Neuronal stem cell (in vitro differentiated cells): ENCODE results near the gene COL6A3.

Source experiments
- DNase-seq: peaks from one replicate; pipeline ENCODE4 v3.0.0-alpha.2; 2013; ENCODE audit warnings: low spot score
- H2AFZ ChIP-seq: one replicate; pipeline ENCODE4 v1.6.1; 2013; ENCODE audit warnings: mild to moderate bottlenecking, low read length, inconsistent platforms
- H2AK5ac ChIP-seq: 2 replicates; pipeline ENCODE4 v1.6.1; 2013; ENCODE audit warnings: low read depth, mild to moderate bottlenecking, inconsistent platforms, low read length, moderate library complexity, mixed read lengths
- H2BK120ac ChIP-seq: 2 replicates; pipeline ENCODE4 v1.6.1; 2013; ENCODE audit warnings: low read depth, mild to moderate bottlenecking, inconsistent platforms, low read length, moderate library complexity, mixed read lengths
- H2BK12ac ChIP-seq: one replicate; pipeline ENCODE4 v1.6.1; 2013; ENCODE audit warnings: low read length, inconsistent platforms
- H2BK15ac ChIP-seq: 2 replicates; pipeline ENCODE4 v1.6.1; 2013; ENCODE audit warnings: mild to moderate bottlenecking, low read length, inconsistent platforms, mixed read lengths
- H2BK5ac ChIP-seq: one replicate; pipeline ENCODE4 v1.6.1; 2013; ENCODE audit warnings: inconsistent platforms, mild to moderate bottlenecking, low read length, moderate library complexity
- H3K14ac ChIP-seq: one replicate; pipeline ENCODE4 v1.6.1; 2013; ENCODE audit warnings: low read length, inconsistent platforms
- H3K18ac ChIP-seq: 2 replicates; pipeline ENCODE4 v1.6.1; 2013; ENCODE audit warnings: low read length, inconsistent platforms
- H3K23ac ChIP-seq: 2 replicates; pipeline ENCODE4 v1.6.1; 2013; ENCODE audit warnings: low read depth, mild to moderate bottlenecking, mixed read lengths, low read length, inconsistent platforms; ENCODE audit not compliant: poor library complexity
- H3K27ac ChIP-seq: replicated peaks from 3 replicates; pipeline ENCODE4 v1.5.1; 2013; ENCODE audit warnings: low read length, inconsistent platforms
- H3K27me3 ChIP-seq, 3 experiments: 2 replicates each; pipeline ENCODE4 v1.6.1; 2013; ENCODE audit warnings: low read length in 3 of 3, mild to moderate bottlenecking in 2 of 3, inconsistent platforms in 1 of 3, low read depth in 1 of 3, mixed read lengths in 1 of 3, moderate library complexity in 1 of 3; ENCODE audit not compliant: control insufficient read depth in 3 of 3, insufficient read depth in 3 of 3
- H3K36me3 ChIP-seq, 2 donors: replicated peaks in 1 of 2; 2 replicates each; pipeline ENCODE4 v1.6.1; 2013; ENCODE audit warnings: low read length in 2 of 2; ENCODE audit not compliant: control insufficient read depth in 2 of 2, insufficient read depth in 2 of 2
- H3K4ac ChIP-seq: 2 replicates; pipeline ENCODE4 v1.6.1; 2013; ENCODE audit warnings: inconsistent platforms, mild to moderate bottlenecking, low read length, moderate library complexity
- H3K4me1 ChIP-seq, 2 donors: 1 replicate in 1 of 2; 2 replicates in 1 of 2; pipeline ENCODE4 v1.6.1; 2013; ENCODE audit warnings: low read length in 2 of 2, low read depth in 1 of 2; ENCODE audit not compliant: control insufficient read depth in 2 of 2, insufficient read depth in 1 of 2
- H3K4me2 ChIP-seq: one replicate; pipeline ENCODE4 v1.6.1; 2013; ENCODE audit warnings: mild to moderate bottlenecking, low read length, inconsistent platforms; ENCODE audit not compliant: insufficient read depth, poor library complexity, severe bottlenecking
- H3K4me3 ChIP-seq, 2 donors: 2 replicates each; pipeline ENCODE4 v1.5.1; 2013; ENCODE audit warnings: low read length in 2 of 2, mild to moderate bottlenecking in 2 of 2, inconsistent platforms in 1 of 2, moderate library complexity in 1 of 2
- H3K79me1 ChIP-seq: one replicate; pipeline ENCODE4 v1.6.1; 2013; ENCODE audit warnings: low read depth, mild to moderate bottlenecking, inconsistent platforms, low read length, moderate library complexity
- H3K9ac ChIP-seq: one replicate; pipeline ENCODE4 v1.6.1; 2013; ENCODE audit warnings: mild to moderate bottlenecking, low read depth, low read length, inconsistent platforms; ENCODE audit not compliant: poor library complexity
- H3K9me3 ChIP-seq, 2 donors: replicated peaks in 1 of 2; 2 replicates each; pipeline versions ENCODE3 to v1.6.1; 2013; ENCODE audit warnings: low read length in 2 of 2, mild to moderate bottlenecking in 2 of 2, inconsistent platforms in 1 of 2, low read depth in 1 of 2, mixed read lengths in 1 of 2, moderate library complexity in 1 of 2; ENCODE audit not compliant: control insufficient read depth in 2 of 2, insufficient read depth in 1 of 2
- H4K8ac ChIP-seq: one replicate; pipeline ENCODE4 v1.6.1; 2013; ENCODE audit warnings: low read depth, mild to moderate bottlenecking, inconsistent platforms, low read length, moderate library complexity
- H4K91ac ChIP-seq: one replicate; pipeline ENCODE4 v1.6.1; 2013; ENCODE audit warnings: low read length, low read depth, mild to moderate bottlenecking, inconsistent platforms; ENCODE audit not compliant: poor library complexity
- WGBS, 2 donors: extraction: QIAGEN DNeasy Blood & Tissue Kit; methylation state at CpG; one replicate each; pipeline ENCODE4 v1.1.7; 2013; ENCODE audit warnings: missing lambda C conversion rate in 2 of 2, mixed read lengths in 1 of 2; ENCODE audit not compliant: insufficient read length in 2 of 2, insufficient replicate concordance in 1 of 2; ENCODE audit errors: extremely low coverage in 2 of 2; 5-methylcytosine and 5-hydroxymethylcytosine counted together

The COL6A3 gene

GRCh38 chr2:237310515-237311114 lies 103.3 kb downstream of the COL6A3 start:
- H3K23ac ChIP-seq = no peak overlapping the region
- H4K8ac ChIP-seq = no peak overlapping the region
- no peak overlapping the region for H2BK120ac ChIP-seq
- no peaks in the 10 kb centered on the region for H3K27me3 ChIP-seq
- no peak overlapping the region for H3K14ac ChIP-seq
- no CpG with 5 or more reads among the region's 14 CpGs for WGBS, 2 donors
- peaks cover 4 to 6% of the 10 kb centered on the region in 2 donors for H3K4me1 ChIP-seq
- no peaks in the 10 kb centered on the region for H3K79me1 ChIP-seq
- H3K4me2 ChIP-seq = no peak overlapping the region
- no peak overlapping the region for H3K27ac ChIP-seq
- no peaks in the 10 kb centered on the region for H3K36me3 ChIP-seq
- no peak overlapping the region for H2BK5ac ChIP-seq
- H4K91ac ChIP-seq = no peak overlapping the region
- H3K4ac ChIP-seq = no peak overlapping the region
- DNase-seq = no peak
- H3K18ac ChIP-seq = no peak overlapping the region
- H2BK15ac ChIP-seq = no peak overlapping the region
- no peak overlapping the region for H2AFZ ChIP-seq
- H3K9ac ChIP-seq = no peak overlapping the region
- H2AK5ac ChIP-seq = no peak overlapping the region
- no peak overlapping the region for H2BK12ac ChIP-seq
- H3K4me3 ChIP-seq = no peak overlapping the region
- no peaks in the 10 kb centered on the region for H3K9me3 ChIP-seq

- Histone ChIP-seq H2BK120ac (no peak overlapping the region), H3K4me3 (no peak overlapping the region), H3K23ac (no peak overlapping the region), H3K4ac (no peak overlapping the region), H3K4me2 (no peak overlapping the region), H3K27ac (no peak overlapping the region), H3K36me3 (no peaks in the 10 kb centered on the region), H2BK15ac (no peak overlapping the region), H2AK5ac (no peak overlapping the region), H2BK12ac (no peak overlapping the region), H3K4me1 (no peaks in the 10 kb centered on the region), H4K8ac (no peak overlapping the region), H3K9ac (no peak overlapping the region), H3K14ac (no peak overlapping the region), H2BK5ac (no peak overlapping the region), H3K9me3 (peaks cover 0 to 2% of the 10 kb centered on the region in 2 donors), H2AFZ (no peak overlapping the region), H3K18ac (no peak overlapping the region), H3K79me1 (no peaks in the 10 kb centered on the region), H4K91ac (no peak overlapping the region), H3K27me3 (no peaks in the 10 kb centered on the region)
- no CpG with 5 or more reads among the region's 4 CpGs for WGBS, 2 donors
- no peak for DNase-seq
Observed at GRCh38 chr2:237309416-237309815, 104.5 kb downstream of the COL6A3 start.

GRCh38 chr2:237309011-237309410 lies 105.0 kb downstream of the COL6A3 start:
- H3K4me1 ChIP-seq = no peaks in the 10 kb centered on the region
- H3K36me3 ChIP-seq = no peaks in the 10 kb centered on the region
- peaks cover 0 to 2% of the 10 kb centered on the region in 2 donors for H3K9me3 ChIP-seq
- no peak overlapping the region for H3K18ac ChIP-seq
- H4K8ac ChIP-seq = no peak overlapping the region
- no peaks in the 10 kb centered on the region for H3K27me3 ChIP-seq
- H3K23ac ChIP-seq = no peak overlapping the region
- no peak overlapping the region for H2BK120ac ChIP-seq
- H3K4ac ChIP-seq = no peak overlapping the region
- H2AK5ac ChIP-seq = no peak overlapping the region
- no peak overlapping the region for H4K91ac ChIP-seq
- no peak overlapping the region for H2BK5ac ChIP-seq
- H2AFZ ChIP-seq = no peak overlapping the region
- no peak overlapping the region for H3K4me3 ChIP-seq
- no peak overlapping the region for H3K9ac ChIP-seq
- H3K14ac ChIP-seq = no peak overlapping the region
- no peak overlapping the region for H3K4me2 ChIP-seq
- no peak for DNase-seq
- no peak overlapping the region for H2BK15ac ChIP-seq
- no peak overlapping the region for H2BK12ac ChIP-seq
- no peaks in the 10 kb centered on the region for H3K79me1 ChIP-seq
- H3K27ac ChIP-seq = no peak overlapping the region
- no CpG with 5 or more reads among the region's 3 CpGs for WGBS, 2 donors

GRCh38 chr2:237307474-237307873 lies 106.5 kb downstream of the COL6A3 start:
- H2AK5ac ChIP-seq = no peak overlapping the region

More at GRCh38 chr2:237307474-237307873, 106.5 kb downstream of the COL6A3 start:
- Histone ChIP-seq H3K4me2 (no peak overlapping the region), H3K14ac (no peak overlapping the region), H3K18ac (no peak overlapping the region), H2BK5ac (no peak overlapping the region), H4K8ac (no peak overlapping the region), H4K91ac (no peak overlapping the region), H3K27ac (no peak overlapping the region), H2AFZ (no peak overlapping the region), H2BK120ac (no peak overlapping the region), H3K9me3 (peaks cover 0 to 2% of the 10 kb centered on the region in 2 donors), H3K79me1 (no peaks in the 10 kb centered on the region), H3K4ac (no peak overlapping the region), H2BK15ac (no peak overlapping the region), H3K4me3 (no peak overlapping the region), H3K36me3 (no peaks in the 10 kb centered on the region), H3K9ac (no peak overlapping the region), H2BK12ac (no peak overlapping the region), H3K23ac (no peak overlapping the region), H3K4me1 (no peaks in the 10 kb centered on the region), H3K27me3 (no peaks in the 10 kb centered on the region)
- no peak for DNase-seq
- no CpG with 5 or more reads among the region's 7 CpGs for WGBS, 2 donors
